Measurements from ENCODE around the gene USP12.

USP12 gene

GRCh38 chr13:27183561-27184147 is 12.0 kb upstream of the USP12 start:
- DNase-seq (ENCODE audit: low spot score): peak; percentile 44

- DNase-seq (ENCODE audit: low spot score): peak; percentile 98
Measured at GRCh38 chr13:27182844-27183497, 11.4 kb upstream of the USP12 start.

GRCh38 chr13:27182054-27182453 is 10.4 kb upstream of the USP12 start:
- DNase-seq (ENCODE audit: low spot score): no peak

GRCh38 chr13:27177852-27178251 is 6.2 kb upstream of the USP12 start:
- DNase-seq (ENCODE audit: low spot score): no peak

- DNase-seq (ENCODE audit: low spot score): no peak
Measured at GRCh38 chr13:27176470-27177410, 5.1 kb upstream of the USP12 start.

GRCh38 chr13:27174766-27175455 is 3.3 kb upstream of the USP12 start:
- no peak for DNase-seq (ENCODE audit: low spot score)

- peak; percentile 67 for DNase-seq (ENCODE audit: low spot score)
Measured at GRCh38 chr13:27172495-27172842, 858 bp upstream of the USP12 start.

GRCh38 chr13:27171827-27172494 is 350 bp upstream of the USP12 start:
- peak; percentile 86 for DNase-seq (ENCODE audit: low spot score)

GRCh38 chr13:27170516-27171243 is 931 bp downstream of the USP12 start:
- peak; percentile 53 for DNase-seq (ENCODE audit: low spot score)

GRCh38 chr13:27170221-27170515 is 1.4 kb downstream of the USP12 start:
- peak; percentile 86 for DNase-seq (ENCODE audit: low spot score)

GRCh38 chr13:27168906-27169657 is 2.5 kb downstream of the USP12 start:
- DNase-seq (ENCODE audit: low spot score): peak; percentile 18

- no peak for DNase-seq (ENCODE audit: low spot score)
Measured at GRCh38 chr13:27168086-27168485, 3.5 kb downstream of the USP12 start.

GRCh38 chr13:27166313-27166712 is 5.3 kb downstream of the USP12 start:
- DNase-seq (ENCODE audit: low spot score): no peak

GRCh38 chr13:27161980-27162379 is 9.6 kb downstream of the USP12 start:
- DNase-seq (ENCODE audit: low spot score): no peak

GRCh38 chr13:27161423-27161822 is 10.2 kb downstream of the USP12 start:
- no peak for DNase-seq (ENCODE audit: low spot score)

- no peak for DNase-seq (ENCODE audit: low spot score)
Measured at GRCh38 chr13:27160657-27161295, 10.8 kb downstream of the USP12 start.

- DNase-seq (ENCODE audit: low spot score): no peak
Measured at GRCh38 chr13:27159806-27160563, 11.6 kb downstream of the USP12 start.

- no peak for DNase-seq (ENCODE audit: low spot score)
Measured at GRCh38 chr13:27158335-27158734, 13.3 kb downstream of the USP12 start.
